Lower lobe of right lung (tissue), 2 donors: ENCODE measurements around the gene UBALD2. TPM values are rescaled to one million over a fixed set of nuclear protein-coding genes. Genes with fewer than 3 reads are reported as not detected.

Experiments
- ATAC-seq, 2 donors: fragments of 200-7000 bp; cut with Tn5 transposase; one replicate each; pipeline ENCODE4 v1.9.1; 2020 to 2022; ENCODE audit warnings: mild to moderate bottlenecking in 2 of 2, moderate library complexity in 2 of 2
- DNase-seq: peaks from one replicate; pipeline ENCODE4 v3.0.0-alpha.2; 2020
- H3K27ac ChIP-seq: fragments of 200-600 bp; one replicate; pipeline ENCODE4 v1.8.0; 2022
- H3K27me3 ChIP-seq: fragments of 200-600 bp; one replicate; pipeline ENCODE4 v1.8.0; 2022; ENCODE audit warnings: low read depth
- H3K36me3 ChIP-seq: fragments of 200-600 bp; one replicate; pipeline ENCODE4 v1.8.0; 2022; ENCODE audit warnings: mild to moderate bottlenecking
- H3K4me1 ChIP-seq: fragments of 200-600 bp; one replicate; pipeline ENCODE4 v1.8.0; 2022
- H3K4me3 ChIP-seq: fragments of 200-600 bp; one replicate; pipeline ENCODE4 v1.8.0; 2022; ENCODE audit warnings: mild to moderate bottlenecking
- H3K9me3 ChIP-seq: fragments of 200-600 bp; one replicate; pipeline ENCODE4 v1.8.0; 2022
- CTCF ChIP-seq: fragments of 200-600 bp; IDR thresholded peaks from one replicate; pipeline ENCODE4 v1.8.0; 2022; ENCODE audit warnings: antibody characterized with exemption, mild to moderate bottlenecking
- intact Hi-C: fragments of 100-400 bp; cut with DNase I; formaldehyde crosslinking; loops from one replicate; pipeline ENCODE4 v1.11.0; 2022
- total RNA-seq: library from RNA; stranded (reverse); fragmentation: NEBNext Ultra II Directional; extraction: Animal tissue kit (Norgen Biotek cat#: 25700); gene quantifications from one replicate; pipeline ENCODE4 v1.2.1, GENCODE V29; 2021
- donor health status: DM: no; HTN: yes; CAD: no; lungs with severe emphysema.

Gene UBALD2
- total RNA-seq, 1 donor from 2014 or later = 62.7 TPM

- Histone ChIP-seq H3K4me3 (no peak overlapping the region), H3K27me3 (no peaks in the 10 kb centered on the region), H3K36me3 (peaks cover 23% of the 10 kb centered on the region), H3K4me1 (peaks cover 89% of the 10 kb centered on the region), H3K27ac (no peak overlapping the region), H3K9me3 (no peaks in the 10 kb centered on the region)
- DNase-seq = no peak
- TF ChIP-seq CTCF = no peak
- no peak for ATAC-seq
- intact Hi-C loops = no loop called here
These were observed 5.0 kb downstream of the UBALD2 start for GRCh38 chr17:76270127-76270592.

GRCh38 chr17:76270770-76271668 is 5.9 kb downstream of the UBALD2 start:
- peaks cover 89% of the 10 kb centered on the region for H3K4me1 ChIP-seq
- H3K9me3 ChIP-seq = no peaks in the 10 kb centered on the region
- H3K4me3 ChIP-seq = peak overlapping the region; percentile 55
- TF ChIP-seq CTCF = no peak
- intact Hi-C loops = no loop called here
- H3K27ac ChIP-seq = peak overlapping the region; percentile 76
- DNase-seq = no peak
- no peak for ATAC-seq
- H3K27me3 ChIP-seq = no peaks in the 10 kb centered on the region
- peaks cover 23% of the 10 kb centered on the region for H3K36me3 ChIP-seq

- no peaks in the 10 kb centered on the region for H3K27me3 ChIP-seq
- ATAC-seq (peak; percentile 29 to 45), DNase-seq (peak; percentile 55)
- H3K27ac ChIP-seq = peak overlapping the region; percentile 76
- H3K36me3 ChIP-seq = peaks cover 23% of the 10 kb centered on the region
- H3K4me1 ChIP-seq = peaks cover 83% of the 10 kb centered on the region
- TF ChIP-seq CTCF = no peak
- H3K9me3 ChIP-seq = no peaks in the 10 kb centered on the region
- peak overlapping the region; percentile 55 for H3K4me3 ChIP-seq
- intact Hi-C loops = no loop called here
These were observed 6.8 kb downstream of the UBALD2 start for GRCh38 chr17:76271669-76272540.

- Histone ChIP-seq H3K27ac (peak overlapping the region; percentile 76), H3K9me3 (no peaks in the 10 kb centered on the region), H3K36me3 (peaks cover 23% of the 10 kb centered on the region), H3K4me1 (peaks cover 74% of the 10 kb centered on the region), H3K4me3 (peak overlapping the region; percentile 55), H3K27me3 (no peaks in the 10 kb centered on the region)
- TF ChIP-seq CTCF = no peak
- intact Hi-C loops = no loop called here
- peak; percentile 49 for DNase-seq
- peak; percentile 2 to 22 for ATAC-seq
These were observed 7.6 kb downstream of the UBALD2 start for GRCh38 chr17:76272541-76273444.
